Hematopoietic multipotent progenitor cell treated with erythropoietin and hydrocortisone succinate and interleukin-3 and kit ligand, for 15 days (in vitro differentiated cells): ENCODE measurements around the gene C1QTNF3.
"Not testable (repeated sequence)": the region's sequence is repeated elsewhere in the genome, so short reads cannot be mapped to it uniquely, and the experiment has no call there.

Source experiments
- DNase-seq: peaks from one replicate; pipeline ENCODE4 v3.0.0-alpha.2; 2015; ENCODE audit warnings: low spot score

The C1QTNF3 gene

DNA sequence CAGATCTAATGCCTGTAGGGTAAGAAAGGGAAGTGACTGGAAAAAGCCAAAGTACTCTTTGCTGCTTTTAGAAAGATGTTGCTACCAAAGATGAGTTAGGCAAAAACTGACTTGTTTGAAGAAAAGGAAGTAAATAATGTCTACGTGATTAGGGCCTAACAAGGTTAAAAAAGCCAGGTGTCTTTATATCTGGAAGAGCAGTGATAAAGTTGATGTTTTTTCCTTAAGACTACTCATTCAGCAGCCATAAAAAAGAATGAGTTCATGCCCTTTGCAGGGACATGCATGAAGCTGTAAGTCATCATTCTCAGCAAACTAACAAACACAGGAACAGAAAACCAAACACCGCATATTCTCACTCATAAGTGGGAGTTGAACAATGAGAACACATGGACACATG is 21.7 kb downstream of the C1QTNF3 start:
- no peak for DNase-seq

DNA sequence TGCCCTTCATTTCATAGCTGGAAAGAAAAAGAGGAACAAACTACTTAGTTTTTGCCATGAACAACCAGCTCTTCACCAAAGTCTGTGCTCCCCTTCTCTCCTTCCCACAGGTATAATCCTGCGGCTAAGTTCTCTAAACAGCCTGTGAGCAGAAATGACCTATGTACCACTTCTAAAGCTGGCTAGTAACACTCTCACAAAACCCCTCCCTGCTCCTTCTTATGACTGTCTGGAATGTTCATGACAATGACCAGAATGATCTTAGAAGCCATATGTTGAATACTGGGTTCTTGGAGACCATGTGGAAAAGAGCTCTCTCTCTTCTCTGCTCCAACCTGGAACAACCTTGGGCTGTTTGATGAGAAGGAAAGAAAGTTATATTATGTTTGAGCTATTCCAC is 22.3 kb downstream of the C1QTNF3 start:
- no peak for DNase-seq

DNA sequence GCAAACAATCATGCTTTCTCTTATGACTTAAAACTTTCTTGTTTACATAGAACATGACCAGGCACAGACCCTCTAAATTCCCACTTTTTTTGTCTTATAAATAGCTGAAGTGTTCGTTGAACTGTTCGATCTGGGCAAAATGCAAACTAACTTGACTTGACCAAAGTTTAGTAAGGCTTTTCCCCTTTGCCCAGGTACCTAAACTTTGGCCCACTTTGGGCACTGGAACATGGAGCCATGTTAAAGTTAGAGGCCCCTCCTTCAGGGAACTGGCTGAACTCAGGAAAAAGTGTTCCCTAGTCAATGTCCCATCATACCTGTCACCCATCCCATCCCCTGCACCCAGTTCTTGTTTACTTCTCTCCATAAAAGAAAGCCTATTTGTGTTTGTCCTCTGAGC is 25.8 kb downstream of the C1QTNF3 start:
- no peak for DNase-seq

GRCh38 chr5:34016750-34017149 is 26.3 kb downstream of the C1QTNF3 start:
- DNase-seq: no peak

DNA sequence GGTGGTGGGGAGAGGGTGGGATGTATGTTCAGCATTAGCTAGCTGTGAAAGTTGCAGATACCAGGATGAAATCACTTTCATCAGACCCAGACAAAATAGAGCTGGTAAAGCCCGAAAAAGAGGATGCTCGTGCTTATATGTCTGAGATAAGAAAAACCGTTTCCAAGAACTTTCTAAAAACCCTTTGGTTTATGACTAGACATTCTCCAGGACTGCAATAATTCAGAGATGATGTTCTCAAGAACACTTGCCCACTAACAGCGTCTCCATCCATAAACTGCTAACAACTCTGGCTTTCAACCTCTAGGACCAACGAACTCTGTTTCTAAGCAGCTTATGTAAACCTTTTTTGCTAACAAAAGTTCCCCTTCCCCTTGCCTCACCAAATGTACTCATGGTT is 26.8 kb downstream of the C1QTNF3 start:
- DNase-seq: no peak

DNA sequence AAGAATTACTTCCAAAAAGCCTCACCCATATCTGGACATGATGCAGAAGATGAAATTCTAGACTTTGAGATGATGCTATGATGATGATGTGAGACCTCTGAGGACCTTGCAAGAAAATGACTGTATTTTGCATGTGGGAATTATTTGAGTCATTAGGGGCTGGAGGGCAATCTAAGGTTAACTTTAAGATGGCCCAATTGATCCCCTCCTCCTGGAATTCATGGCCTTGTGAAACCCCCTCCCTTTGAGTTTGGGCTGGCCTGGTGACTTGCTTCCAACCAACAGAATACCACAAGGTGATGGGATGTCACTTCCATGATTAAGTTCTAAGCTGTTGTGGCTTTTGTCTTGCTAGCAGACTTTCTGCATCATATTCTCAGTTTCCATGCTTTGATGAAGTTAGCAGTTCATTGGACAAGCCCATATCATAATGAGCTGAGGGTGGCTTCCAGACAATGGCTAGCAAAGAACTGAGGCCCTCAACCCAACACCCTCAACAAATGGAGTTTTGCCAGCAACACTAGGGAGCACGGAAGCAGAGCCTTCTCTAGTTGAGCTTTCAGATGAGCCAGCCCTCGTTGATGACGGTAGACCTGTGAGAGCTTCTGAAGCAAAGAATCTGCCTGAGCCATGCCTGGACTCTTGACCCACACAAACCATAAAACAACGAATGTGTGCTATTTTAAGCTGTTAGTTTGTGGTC is 27.7 kb downstream of the C1QTNF3 start:
- no peak for DNase-seq

- no peak for DNase-seq
These were observed 28.4 kb downstream of the C1QTNF3 start for GRCh38 chr5:34014626-34015025.

DNA sequence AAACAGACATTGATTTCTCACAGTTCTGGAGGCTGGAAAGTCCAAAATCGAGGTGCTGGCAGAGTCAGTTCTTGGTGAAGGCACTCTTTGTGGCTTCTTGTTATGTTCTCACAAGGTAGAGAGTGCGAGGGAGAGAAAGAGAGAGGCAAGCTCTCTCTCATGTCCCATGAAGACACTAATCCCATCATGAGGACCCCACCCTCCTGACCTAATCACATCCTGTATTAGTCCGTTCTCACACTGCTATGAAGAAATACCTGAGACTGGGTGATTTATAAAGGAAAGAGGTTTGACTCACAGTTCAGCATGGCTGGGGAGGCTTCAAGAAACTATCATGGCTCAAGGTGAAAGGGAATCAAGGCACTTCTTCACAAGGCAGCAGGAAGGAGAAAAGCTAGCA is 29.5 kb downstream of the C1QTNF3 start:
- no peak for DNase-seq

DNA sequence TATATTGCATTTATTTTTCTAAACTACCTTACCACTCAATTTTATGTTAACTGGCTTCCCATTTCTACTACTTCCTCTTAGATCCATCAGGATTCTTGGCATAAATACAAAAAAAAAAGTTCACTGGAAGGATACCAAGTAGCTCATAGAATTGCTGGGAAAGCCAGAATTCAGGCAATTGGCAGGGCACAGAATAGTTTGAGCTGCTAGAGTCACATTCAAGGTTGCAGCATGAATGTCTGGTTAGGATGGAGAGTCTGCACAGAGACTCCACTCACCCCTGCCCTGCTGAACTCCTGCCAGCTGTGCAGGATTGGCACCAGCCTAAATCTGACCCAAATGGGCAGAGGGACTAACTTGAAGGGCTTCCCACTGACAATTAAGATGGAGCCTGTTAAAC is 30.2 kb downstream of the C1QTNF3 start:
- no peak for DNase-seq

GRCh38 chr5:34011536-34011935 is 31.5 kb downstream of the C1QTNF3 start:
- no peak for DNase-seq

- not testable (repeated sequence) for DNase-seq
These were observed 32.9 kb downstream of the C1QTNF3 start for GRCh38 chr5:34010146-34010545.

DNA sequence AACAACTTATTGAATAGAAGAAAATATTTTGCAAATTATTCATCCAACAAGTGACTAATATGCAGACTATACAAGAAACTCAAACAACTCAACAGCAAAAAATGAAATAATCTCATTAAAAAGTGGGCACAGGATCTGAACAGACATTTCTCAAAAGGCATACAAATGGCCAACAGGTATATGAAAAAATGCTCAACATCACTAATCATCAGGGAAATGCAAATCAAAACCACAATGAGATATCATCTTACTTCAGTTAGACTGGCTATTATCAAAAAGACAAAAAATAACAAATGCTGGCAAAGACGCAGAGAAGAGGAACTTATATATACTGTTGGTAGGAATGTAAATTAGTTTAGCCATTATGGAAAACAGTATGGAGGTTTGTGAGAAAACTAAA is 33.4 kb downstream of the C1QTNF3 start:
- no peak for DNase-seq

- no peak for DNase-seq
These were observed 34.2 kb downstream of the C1QTNF3 start for GRCh38 chr5:34008802-34009201.

DNA sequence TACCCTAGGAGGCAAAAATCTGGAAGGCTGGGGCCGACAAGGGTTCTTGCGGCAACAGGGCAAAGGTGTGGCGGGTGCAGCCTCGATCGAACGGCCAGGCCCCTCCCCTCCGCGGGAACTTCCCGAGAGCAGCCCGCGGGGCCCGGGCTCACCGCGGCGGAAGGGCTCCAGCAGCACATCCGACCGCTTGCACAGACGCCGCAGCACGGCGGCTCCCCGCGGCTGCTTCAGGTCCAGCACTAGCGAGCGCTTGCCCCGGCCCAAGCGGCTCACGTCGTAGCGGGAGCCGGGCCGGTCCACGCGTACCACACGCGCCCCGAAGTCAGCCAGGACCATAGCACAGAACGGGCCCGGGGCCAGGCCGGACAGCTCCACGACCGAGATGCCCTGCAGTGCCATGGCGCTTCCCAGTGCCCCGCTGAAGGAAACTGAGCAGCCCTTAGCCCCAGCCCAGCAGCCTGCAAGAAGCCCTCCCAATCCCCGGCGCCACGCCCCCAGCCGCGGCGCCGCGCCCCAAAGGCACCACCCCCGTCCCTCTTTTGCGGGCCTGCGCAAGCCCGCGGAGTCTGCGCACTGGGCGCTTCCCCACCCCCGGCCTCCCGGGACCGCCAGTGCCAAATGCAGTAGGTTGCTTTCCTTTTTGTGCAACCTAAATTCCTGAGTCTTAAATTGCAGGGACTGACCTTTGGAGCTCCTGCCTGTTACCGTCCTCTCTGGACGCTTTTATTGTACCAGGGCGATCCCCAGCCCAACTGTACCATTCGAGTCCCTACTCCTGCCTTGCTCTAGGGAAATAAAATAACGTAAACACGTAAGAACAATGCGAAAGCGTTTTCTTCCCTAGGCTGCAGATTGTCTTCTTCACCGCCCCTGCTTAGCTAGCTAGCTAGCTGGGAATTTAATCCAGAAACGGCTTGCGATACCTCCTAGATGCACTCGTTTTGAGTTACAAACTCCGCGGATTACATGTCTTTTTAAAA is 35.1 kb downstream of the C1QTNF3 start, which contains the start of gene AMACR:
Gene AMACR (minus strand): TSS at position 430 of the 980 bp plus-strand sequence. CDS start 31 bp downstream, at position 399.
- DNase-seq: peak; percentile 52

DNA sequence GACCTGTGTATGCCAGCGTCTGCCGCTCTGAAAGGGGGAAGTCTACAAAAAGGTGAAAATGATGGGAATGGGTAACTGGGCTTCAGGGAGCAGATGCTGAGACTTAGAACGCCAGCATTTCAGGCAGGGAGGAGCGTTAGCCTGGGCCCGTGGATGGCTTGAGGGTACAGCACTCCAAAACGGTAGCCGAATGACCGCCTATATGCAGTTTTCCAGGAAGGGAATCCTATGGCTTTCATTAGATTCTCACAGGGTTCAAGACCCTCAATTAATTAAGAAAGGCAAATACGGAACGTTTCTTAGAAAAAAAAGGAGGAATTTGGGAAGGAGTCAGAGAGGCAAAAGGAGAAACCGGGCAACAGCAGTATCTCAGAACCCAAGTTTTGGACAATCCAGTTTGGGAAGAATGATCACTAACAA is 35.8 kb downstream of the C1QTNF3 start:
- no peak for DNase-seq

GRCh38 chr5:34005681-34006080 is 37.3 kb downstream of the C1QTNF3 start:
- no peak for DNase-seq

DNA sequence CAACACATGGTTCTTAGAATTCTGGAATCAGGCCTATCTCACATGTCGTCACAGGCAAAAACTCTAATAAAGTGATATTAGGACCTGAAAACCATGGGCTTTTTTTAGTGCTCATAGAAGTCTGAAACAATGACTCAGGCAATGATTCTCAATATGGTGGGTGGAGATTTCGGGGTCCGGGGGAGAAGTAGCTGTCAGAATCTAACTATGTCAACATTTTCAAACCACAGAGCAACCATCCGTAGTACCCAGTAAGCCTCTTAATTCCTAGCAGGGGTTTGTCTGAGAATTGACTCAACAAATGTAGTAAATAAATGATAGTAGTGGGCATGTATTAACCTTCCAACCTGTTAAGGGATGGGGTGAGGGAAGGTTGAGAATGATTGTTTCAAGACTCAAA is 37.8 kb downstream of the C1QTNF3 start:
- no peak for DNase-seq

DNA sequence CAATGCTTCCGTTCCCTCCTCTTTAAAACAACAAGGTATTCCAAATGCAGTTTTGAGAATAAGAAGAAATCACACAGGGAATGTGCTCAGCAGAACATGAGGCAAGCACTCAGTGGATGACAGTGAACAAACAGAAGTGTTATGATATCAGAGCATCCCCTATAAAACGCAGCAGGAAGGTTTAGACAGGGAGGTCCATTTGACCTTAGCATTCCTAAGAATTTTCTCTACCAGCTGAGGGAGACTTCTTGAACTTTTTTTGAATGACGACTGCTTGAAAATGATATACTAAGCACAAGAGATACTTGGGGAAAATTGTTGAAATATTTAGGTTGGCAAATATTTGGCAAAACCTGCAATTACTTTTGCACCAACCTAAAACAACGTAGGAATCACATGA is 39.1 kb downstream of the C1QTNF3 start:
- DNase-seq: no peak

- DNase-seq: no peak
These were observed 40.2 kb downstream of the C1QTNF3 start for GRCh38 chr5:34002629-34003328.

DNA sequence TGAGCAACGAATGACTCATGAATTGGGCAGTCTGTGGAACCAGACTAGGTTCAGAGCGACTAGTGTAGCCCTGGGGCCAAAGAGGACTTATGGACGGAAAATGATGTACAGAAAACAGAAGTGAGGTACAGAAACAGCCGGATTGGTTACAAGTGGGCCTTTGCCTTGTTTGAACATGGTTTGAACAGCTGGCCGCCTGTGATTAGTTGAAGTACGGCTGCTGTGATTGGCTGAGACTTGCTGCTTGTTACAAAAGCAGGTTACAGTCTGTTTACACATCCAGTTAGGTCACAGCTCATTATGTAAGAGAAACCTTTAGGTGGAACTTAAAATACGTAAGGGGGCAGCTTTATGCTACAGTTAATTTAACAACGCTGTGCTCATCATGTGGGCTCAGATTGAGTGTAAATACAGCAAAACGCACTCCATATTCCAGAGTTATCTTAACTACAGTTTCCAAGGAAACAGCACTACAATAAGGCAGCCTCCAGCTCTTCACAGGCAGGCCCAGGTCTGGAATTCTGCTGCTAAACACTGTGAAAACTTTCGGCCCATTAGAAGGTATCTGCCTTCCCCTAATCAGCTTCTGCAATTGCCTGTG is 41.7 kb downstream of the C1QTNF3 start:
- DNase-seq: no peak

DNA sequence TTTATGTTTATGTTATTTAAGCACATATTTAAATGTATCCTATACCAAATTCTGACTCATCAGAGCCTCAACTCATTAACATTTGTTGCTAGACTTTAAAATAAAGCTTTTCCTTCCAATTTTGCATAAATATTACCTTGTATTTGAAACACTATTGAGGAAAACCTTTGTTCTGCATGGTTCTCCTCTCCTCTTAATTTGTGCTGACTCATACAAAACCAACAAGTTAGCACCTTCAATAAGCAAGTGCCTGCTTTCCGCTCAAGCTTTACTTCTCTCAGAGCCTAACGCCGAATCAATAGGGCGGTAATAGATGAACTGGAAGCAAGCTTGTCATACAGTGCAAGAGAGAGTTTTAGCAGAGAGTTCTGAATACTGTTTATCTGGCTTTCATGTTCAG is 43.0 kb downstream of the C1QTNF3 start:
- DNase-seq: no peak

- DNase-seq: peak; percentile 6
These were observed 45.6 kb downstream of the C1QTNF3 start for GRCh38 chr5:33997331-33997983.
